GM18907 (cell line): ENCODE measurements around the gene NTM.
"Not testable (repeated sequence)": the region's sequence is repeated elsewhere in the genome, so short reads cannot be mapped to it uniquely, and the experiment has no call there.

Experiments
- ATAC-seq: cut with Tn5 transposase; IDR thresholded peaks from one replicate; pipeline ENCODE4 v1.9.1; 2021; ENCODE audit warnings: mild to moderate bottlenecking, moderate library complexity; ENCODE audit not compliant: unreplicated experiment

Gene NTM

GRCh38 chr11:131370090-131370751, at the start of gene NTM:
TSS of gene NTM (plus strand) at chr11:131370615.
- ATAC-seq = no peak

DNA sequence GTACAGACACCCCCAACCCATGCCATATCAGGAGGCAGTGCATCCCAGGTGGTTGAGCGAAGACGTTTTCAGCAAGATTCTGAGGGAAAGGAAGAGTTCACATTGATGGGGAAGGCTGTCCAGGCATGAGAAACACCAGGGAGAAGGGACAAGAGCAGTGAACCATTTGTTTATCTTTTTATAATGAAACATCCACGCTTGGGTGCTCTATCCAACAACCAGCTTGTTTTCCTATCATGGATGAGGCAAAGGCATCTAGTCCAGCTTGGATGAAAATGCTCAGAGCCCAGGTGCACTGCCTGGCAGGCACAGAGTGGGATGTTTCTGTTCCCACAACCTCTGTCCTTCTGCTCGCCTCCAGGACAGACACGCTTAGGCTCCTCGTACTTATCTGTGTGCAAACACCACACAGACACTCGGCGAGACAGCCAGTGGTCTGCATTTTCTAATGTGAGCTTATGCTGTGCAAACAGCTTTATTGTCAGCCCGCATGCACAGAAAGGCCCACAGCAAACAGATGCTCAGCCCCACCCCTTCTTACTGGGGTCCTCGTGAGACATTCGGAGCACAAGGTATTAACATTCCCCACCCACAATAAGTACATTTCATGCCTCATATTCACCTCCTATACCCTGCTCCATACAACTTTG, 45.4 kb upstream of the NTM start:
- no peak for ATAC-seq

- ATAC-seq = no peak
Observed at GRCh38 chr11:131326829-131327228, 43.6 kb upstream of the NTM start.

- no peak for ATAC-seq
Observed at GRCh38 chr11:131327421-131327820, 43.0 kb upstream of the NTM start.

- ATAC-seq = no peak
Observed at GRCh38 chr11:131328843-131329242, 41.6 kb upstream of the NTM start.

DNA sequence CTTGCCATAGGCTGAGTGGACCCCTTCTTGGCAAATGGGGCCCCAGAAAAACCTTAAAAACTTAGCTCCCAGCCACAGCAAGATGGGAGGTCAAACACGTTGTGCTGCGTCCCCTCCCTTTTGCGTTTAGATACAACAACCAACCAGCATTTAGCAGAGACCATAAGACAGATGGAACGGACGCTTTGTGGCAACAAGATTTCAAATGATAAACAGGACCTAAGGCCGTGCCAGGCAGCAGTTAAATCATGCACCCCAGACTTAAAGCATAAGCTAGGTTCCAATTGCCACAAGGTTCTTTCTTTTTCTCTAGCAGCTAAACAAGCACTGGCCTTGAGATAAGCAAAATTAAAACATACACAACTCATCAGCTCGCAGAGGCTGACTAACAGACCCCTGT, 39.4 kb upstream of the NTM start:
- no peak for ATAC-seq

GRCh38 chr11:131331546-131331945, 38.9 kb upstream of the NTM start:
- no peak for ATAC-seq

- ATAC-seq = no peak
Observed at GRCh38 chr11:131334601-131335000, 35.8 kb upstream of the NTM start.

DNA sequence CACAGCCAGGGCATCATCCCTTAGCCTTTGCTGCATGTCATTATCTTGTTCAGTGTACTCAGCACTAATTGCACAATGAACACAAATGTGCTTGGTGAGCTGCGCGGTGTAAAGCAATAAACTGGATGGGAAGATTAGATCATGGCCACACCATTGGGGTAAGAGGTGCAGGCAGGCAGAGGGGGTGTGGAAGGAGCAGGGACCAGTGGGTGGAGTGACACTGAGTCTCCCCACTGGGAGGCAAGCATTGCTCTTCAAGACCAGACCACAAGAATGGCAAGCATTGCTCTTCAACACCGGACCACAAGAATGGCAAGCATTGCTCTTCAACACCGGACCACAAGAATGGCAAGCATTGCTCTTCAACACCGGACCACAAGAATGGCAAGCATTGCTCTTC, 28.5 kb upstream of the NTM start:
- ATAC-seq = not testable (repeated sequence)

- ATAC-seq = not testable (repeated sequence)
Observed at GRCh38 chr11:131342442-131342841, 28.0 kb upstream of the NTM start.

GRCh38 chr11:131345406-131345805, 25.0 kb upstream of the NTM start:
- ATAC-seq = no peak

DNA sequence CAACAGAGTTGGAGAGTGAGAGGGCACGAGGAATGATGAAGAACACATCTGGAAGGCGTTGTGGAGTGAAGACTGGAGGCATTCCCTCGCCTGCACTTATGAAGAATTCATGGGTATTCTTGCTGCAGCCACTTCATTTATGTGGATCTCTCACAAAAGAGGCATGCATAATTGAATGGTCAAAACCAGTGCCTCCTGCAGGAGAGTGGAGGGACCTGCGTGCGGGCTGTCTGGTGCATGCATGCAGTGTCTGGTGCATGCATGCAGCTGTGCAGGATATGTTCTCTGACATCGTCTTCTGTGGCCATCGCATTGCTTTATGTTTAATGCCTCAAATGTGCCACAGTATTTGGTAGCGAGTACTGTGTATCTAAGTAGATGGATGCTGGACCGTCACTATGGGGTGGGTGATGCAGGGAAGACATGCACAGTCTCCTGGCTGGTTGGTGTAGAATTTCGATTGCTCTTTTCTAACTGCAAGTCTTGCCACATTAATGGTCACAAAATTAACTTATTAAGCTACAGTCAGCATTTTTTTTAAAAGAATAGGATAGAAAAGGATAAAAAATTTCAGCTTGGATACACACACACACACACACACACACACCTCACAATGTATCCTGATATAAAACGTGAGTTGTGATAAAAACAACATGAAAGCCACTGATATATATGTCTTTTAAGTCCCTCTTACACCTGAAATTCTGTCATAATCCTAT, 20.9 kb upstream of the NTM start:
- no peak for ATAC-seq

DNA sequence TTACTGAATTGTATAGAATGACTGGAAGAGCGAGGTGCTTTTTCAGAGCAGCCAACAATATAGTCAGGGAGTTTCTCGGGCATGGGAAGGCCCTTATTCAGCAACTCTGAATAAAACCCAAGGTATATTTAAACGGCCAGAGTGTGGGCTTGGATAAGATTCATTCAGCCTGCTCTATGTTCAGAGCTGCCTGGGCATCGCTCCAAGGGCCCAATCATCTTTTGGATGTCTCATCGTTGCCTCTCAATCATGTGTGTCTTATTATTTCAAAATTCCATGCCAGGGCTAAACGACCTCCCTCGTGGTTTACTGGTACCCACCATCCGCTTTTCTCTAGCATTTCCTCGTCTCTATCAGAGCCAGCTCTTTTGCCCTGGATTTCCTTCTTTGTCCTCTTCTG, 19.5 kb upstream of the NTM start:
- no peak for ATAC-seq

GRCh38 chr11:131351848-131352247, 18.6 kb upstream of the NTM start:
- ATAC-seq = no peak

GRCh38 chr11:131353766-131354165, 16.6 kb upstream of the NTM start:
- no peak for ATAC-seq

DNA sequence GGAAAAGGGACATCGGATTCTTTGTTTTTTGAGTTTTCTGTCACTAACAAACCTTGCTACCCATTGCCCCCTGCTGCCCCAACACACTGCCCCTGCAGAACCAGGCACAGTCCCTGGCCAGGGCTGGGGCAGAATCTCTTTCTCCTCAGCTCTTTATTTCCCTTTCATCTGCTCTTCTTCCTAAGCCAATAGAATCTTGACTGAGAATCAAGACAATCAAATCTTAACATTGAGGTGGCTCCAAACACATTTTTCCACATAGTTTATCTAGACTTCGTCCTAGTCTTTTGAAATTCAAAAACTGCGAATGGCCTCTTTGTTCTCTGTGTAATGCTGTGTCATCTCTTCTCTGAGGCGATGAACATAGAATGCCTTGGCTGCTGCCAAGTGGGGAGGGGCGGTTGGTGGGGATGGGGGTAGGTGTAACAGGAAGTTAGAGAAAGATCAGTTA, 16.1 kb upstream of the NTM start:
- ATAC-seq = no peak

DNA sequence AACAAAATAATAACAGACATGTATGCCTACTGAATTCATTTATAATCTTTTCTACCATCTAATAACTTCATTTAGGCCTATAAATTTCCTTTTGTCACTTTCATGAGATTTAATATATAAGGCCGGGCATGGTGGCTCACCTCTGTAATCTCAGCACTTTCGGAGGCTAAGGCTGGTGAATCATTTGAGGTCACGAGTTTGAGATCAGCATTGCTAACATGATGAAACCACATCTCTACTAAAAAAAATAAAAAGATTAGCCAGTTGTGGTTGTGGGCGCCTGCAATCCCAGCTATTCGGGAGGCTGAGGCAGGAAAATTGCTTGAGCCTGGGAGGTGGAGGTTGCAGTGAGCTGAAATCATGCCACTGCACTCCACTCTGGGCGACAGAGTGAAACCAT, 14.2 kb upstream of the NTM start:
- ATAC-seq = no peak

DNA sequence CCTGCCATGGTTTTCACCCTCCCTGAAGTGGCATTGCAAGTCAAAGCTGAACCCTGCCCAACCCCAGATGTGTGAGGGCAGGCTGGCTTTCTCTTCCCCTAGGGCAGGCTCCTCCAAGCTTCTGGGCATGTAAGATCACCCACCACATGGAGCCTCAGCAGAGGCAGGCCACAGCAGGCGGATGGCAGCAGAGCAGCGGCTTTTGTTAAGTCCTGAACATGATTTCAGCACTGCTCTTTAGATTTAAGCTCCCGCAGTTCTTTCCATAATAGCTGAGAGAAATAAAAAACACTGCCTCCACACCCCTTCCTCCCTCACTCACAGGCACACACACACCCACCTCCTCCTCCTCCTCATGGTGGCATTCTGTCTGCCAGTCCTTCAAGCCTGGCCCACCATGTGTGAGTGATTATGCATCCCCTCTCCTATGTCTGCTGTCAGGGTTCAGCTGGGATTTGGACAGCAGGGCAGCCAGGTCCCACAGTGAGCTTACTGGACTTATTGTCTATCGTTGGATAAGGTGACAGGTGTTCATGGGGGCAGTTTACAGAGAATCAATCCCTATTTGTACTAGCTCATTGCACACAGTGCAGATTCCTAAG, 5.0 kb upstream of the NTM start:
- no peak for ATAC-seq

GRCh38 chr11:131370901-131371790, 731 bp downstream of the NTM start:
- no peak for ATAC-seq

- ATAC-seq = no peak
Observed at GRCh38 chr11:131371791-131372104, 1.3 kb downstream of the NTM start.
